GM11168 (cell line): ENCODE measurements around the gene BCL10.

ENCODE experiments used
- in situ Hi-C: fragments of 300-500 bp; cut with MboI; formaldehyde crosslinking; loops from one replicate; pipeline ENCODE4 v1.12.0; 2022; ENCODE audit warnings: low sequenced_read_pairs; ENCODE audit not compliant: unreplicated experiment

Gene BCL10

GRCh38 chr1:85274969-85275453, 1.4 kb downstream of the BCL10 start:
- in situ Hi-C loops: loop anchor here (10.0 kb wide), 1 partner anchor 330 kb away; no protein-coding TSS in a partner anchor

GRCh38 chr1:85273397-85273796, 3.0 kb downstream of the BCL10 start:
- in situ Hi-C loops: loop anchor here (10.0 kb wide), 1 partner anchor 329 kb away; no protein-coding TSS in a partner anchor

- in situ Hi-C loops: no loop called here
Measured at GRCh38 chr1:85268801-85269585, 7.4 kb downstream of the BCL10 start.

- in situ Hi-C loops: no loop called here
Measured at GRCh38 chr1:85267313-85267712, 9.1 kb downstream of the BCL10 start.

- in situ Hi-C loops: no loop called here
Measured at GRCh38 chr1:85264150-85264549, 12.3 kb downstream of the BCL10 start.

- in situ Hi-C loops: no loop called here
Measured at GRCh38 chr1:85262985-85263384, 13.4 kb downstream of the BCL10 start.

- in situ Hi-C loops: no loop called here
Measured at GRCh38 chr1:85259912-85260274, 16.5 kb downstream of the BCL10 start.

- in situ Hi-C loops: no loop called here
Measured at GRCh38 chr1:85259118-85259911, 17.1 kb downstream of the BCL10 start, which contains the start of gene C1orf52. Gene C1orf52 (minus strand): TSS chr1:85259662. CDS start chr1:85259633, 29 bp downstream.

- in situ Hi-C loops: no loop called here
Measured at GRCh38 chr1:85258536-85259117, 17.8 kb downstream of the BCL10 start.

- in situ Hi-C loops: loop anchor here (10.0 kb wide), 1 partner anchor 304 kb away; no protein-coding TSS in a partner anchor
Measured at GRCh38 chr1:85249042-85249441, 27.4 kb downstream of the BCL10 start.

- in situ Hi-C loops: loop anchor here (10.0 kb wide), 1 partner anchor 301 kb away; no protein-coding TSS in a partner anchor
Measured at GRCh38 chr1:85245891-85246290, 30.5 kb downstream of the BCL10 start.

- in situ Hi-C loops: loop anchor here (10.0 kb wide), 1 partner anchor 301 kb away; no protein-coding TSS in a partner anchor
Measured at GRCh38 chr1:85245456-85245855, 31.0 kb downstream of the BCL10 start.

- in situ Hi-C loops: loop anchor here (10.0 kb wide), 1 partner anchor 300 kb away; no protein-coding TSS in a partner anchor
Measured at GRCh38 chr1:85244271-85245061, 32.0 kb downstream of the BCL10 start.

GRCh38 chr1:85243372-85243771, 33.1 kb downstream of the BCL10 start:
- in situ Hi-C loops: loop anchor here (10.0 kb wide), 1 partner anchor 299 kb away; no protein-coding TSS in a partner anchor

- in situ Hi-C loops: loop anchor here (10.0 kb wide), 1 partner anchor 296 kb away; no protein-coding TSS in a partner anchor
Measured at GRCh38 chr1:85240643-85241042, 35.8 kb downstream of the BCL10 start.

- in situ Hi-C loops: loop anchor here (10.0 kb wide), 1 partner anchor 295 kb away; no protein-coding TSS in a partner anchor
Measured at GRCh38 chr1:85240174-85240601, 36.2 kb downstream of the BCL10 start.

GRCh38 chr1:85237613-85238012, 38.8 kb downstream of the BCL10 start:
- in situ Hi-C loops: no loop called here

- in situ Hi-C loops: no loop called here
Measured at GRCh38 chr1:85230305-85230977, 46.0 kb downstream of the BCL10 start.

GRCh38 chr1:85229574-85230097, 46.8 kb downstream of the BCL10 start:
- in situ Hi-C loops: no loop called here
